Mucosa of descending colon (tissue), 3 donors: Measurements from ENCODE around the gene BCL2. TPM values are rescaled to one million over a fixed set of nuclear protein-coding genes. Genes with fewer than 3 reads are reported as not detected.

Experiments used
- ATAC-seq: fragments of 200-7000 bp; cut with Tn5 transposase; one replicate; pipeline ENCODE4 v1.9.1; 2020; ENCODE audit warnings: mild to moderate bottlenecking, moderate library complexity
- DNase-seq, 3 donors: peaks; one replicate each; pipeline ENCODE4 v3.0.0-alpha.2; 2020
- H3K36me3 ChIP-seq: fragments of 200-600 bp; one replicate; pipeline ENCODE4 v1.8.0; 2021; ENCODE audit warnings: low read depth, mild to moderate bottlenecking
- H3K4me1 ChIP-seq: fragments of 200-600 bp; one replicate; pipeline ENCODE4 v1.8.0; 2021; ENCODE audit warnings: low read depth, mild to moderate bottlenecking
- H3K4me3 ChIP-seq: fragments of 200-600 bp; one replicate; pipeline ENCODE4 v1.8.0; 2021; ENCODE audit warnings: mild to moderate bottlenecking
- H3K9me3 ChIP-seq: fragments of 200-600 bp; one replicate; pipeline ENCODE4 v1.8.0; 2021; ENCODE audit warnings: mild to moderate bottlenecking
- intact Hi-C, 2 donors: fragments of 100-400 bp; cut with DNase I in 1 of 2; cut with micrococcal nuclease in 1 of 2; formaldehyde crosslinking; loops; one replicate each; pipeline versions ENCODE4 v1.11.0 to v1.11.1; 2022; cut with DNase I, micrococcal nuclease
- total RNA-seq, 3 donors: library from RNA; stranded (reverse); fragmentation: NEBNext Ultra II Directional in 2 of 3; extraction: Animal tissue kit (Norgen Biotek cat#: 25700) in 2 of 3; gene quantifications; one replicate each; pipeline versions ENCODE4 v1.2.1 to v1.2.4, GENCODE V29; 2021 to 2023
- TF ChIP-seq, protein P1 (sequence below): fragments of 200-600 bp; IDR thresholded peaks from one replicate; pipeline ENCODE4 v1.8.0; 2022; ENCODE audit warnings: antibody characterized with exemption, mild to moderate bottlenecking
- donor health status: DM: no; HTN: no; CAD: no; lungs with moderate emphysema.
- donor health status: DM: no; HTN: no; CAD: no.
- donor health status: DM: no; HTN: yes; CAD: no.

BCL2 gene
- total RNA-seq, 3 donors from 2014 or later: 17.7 to 25.7 (median 20.5) TPM

DNA sequence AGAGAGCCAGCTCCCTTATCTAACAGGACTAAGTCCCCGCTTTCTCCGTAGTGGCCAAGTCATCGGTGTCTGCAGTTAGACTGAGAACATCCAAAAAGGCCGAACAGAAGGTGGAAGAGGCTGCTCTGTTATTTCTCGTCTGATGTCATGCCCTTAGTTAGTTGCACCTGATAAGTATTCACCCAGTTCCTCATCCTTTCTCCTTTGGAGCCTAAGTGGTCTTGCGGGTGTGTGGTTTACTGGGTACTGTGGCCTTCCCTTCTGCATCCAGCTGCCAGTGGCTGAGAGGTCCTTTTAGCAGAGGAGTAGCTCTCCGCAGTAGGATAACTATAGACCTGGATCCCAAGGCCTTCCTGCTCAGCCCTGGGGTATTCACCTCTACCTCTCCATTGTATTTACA lies 211.6 kb downstream of the BCL2 start:
- H3K4me3 ChIP-seq: no peak overlapping the region
- TF ChIP-seq, protein P1, sequence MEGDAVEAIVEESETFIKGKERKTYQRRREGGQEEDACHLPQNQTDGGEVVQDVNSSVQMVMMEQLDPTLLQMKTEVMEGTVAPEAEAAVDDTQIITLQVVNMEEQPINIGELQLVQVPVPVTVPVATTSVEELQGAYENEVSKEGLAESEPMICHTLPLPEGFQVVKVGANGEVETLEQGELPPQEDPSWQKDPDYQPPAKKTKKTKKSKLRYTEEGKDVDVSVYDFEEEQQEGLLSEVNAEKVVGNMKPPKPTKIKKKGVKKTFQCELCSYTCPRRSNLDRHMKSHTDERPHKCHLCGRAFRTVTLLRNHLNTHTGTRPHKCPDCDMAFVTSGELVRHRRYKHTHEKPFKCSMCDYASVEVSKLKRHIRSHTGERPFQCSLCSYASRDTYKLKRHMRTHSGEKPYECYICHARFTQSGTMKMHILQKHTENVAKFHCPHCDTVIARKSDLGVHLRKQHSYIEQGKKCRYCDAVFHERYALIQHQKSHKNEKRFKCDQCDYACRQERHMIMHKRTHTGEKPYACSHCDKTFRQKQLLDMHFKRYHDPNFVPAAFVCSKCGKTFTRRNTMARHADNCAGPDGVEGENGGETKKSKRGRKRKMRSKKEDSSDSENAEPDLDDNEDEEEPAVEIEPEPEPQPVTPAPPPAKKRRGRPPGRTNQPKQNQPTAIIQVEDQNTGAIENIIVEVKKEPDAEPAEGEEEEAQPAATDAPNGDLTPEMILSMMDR: no peak
- H3K4me1 ChIP-seq: no peaks in the 10 kb centered on the region
- H3K36me3 ChIP-seq: no peaks in the 10 kb centered on the region
- H3K9me3 ChIP-seq: no peaks in the 10 kb centered on the region
- ATAC-seq (no peak), DNase-seq (no peak)
- intact Hi-C loops: no loop called here

DNA sequence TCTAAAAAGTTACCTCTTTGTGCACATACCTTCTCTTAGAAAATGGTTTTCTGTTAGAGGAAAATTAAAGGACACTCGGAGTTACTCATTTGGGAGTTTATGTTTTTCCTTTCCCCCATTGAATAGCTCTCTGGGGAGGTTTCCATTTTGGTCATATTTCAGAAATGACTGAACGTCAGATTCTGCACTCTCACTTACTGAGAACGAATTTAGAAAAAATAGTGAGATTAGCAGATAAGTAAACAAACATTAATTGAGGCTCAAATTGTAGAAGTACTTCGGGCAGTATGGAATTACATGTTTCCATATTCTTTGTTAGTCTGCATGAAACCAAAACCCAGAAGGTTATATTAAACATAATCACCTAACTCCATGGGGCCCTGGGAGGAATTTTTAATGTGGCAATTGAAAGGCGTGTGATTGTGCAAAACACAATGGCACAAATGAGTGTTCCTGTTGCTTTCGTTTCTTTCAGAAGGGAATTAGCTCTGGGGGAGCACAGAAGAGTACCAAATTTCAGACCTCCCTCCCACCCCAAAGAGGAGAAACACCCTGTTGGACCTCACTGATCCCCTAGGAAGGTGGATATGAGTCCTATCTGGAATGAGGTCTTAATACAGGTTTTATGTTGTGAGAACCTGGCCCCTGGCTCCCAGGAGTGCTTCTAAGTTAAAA lies 212.3 kb downstream of the BCL2 start:
- Histone ChIP-seq H3K9me3 (no peaks in the 10 kb centered on the region), H3K36me3 (no peaks in the 10 kb centered on the region), H3K4me1 (no peaks in the 10 kb centered on the region), H3K4me3 (no peak overlapping the region)
- DNase-seq (no peak), ATAC-seq (no peak)
- intact Hi-C loops: no loop called here
- TF ChIP-seq, protein P1: no peak

DNA sequence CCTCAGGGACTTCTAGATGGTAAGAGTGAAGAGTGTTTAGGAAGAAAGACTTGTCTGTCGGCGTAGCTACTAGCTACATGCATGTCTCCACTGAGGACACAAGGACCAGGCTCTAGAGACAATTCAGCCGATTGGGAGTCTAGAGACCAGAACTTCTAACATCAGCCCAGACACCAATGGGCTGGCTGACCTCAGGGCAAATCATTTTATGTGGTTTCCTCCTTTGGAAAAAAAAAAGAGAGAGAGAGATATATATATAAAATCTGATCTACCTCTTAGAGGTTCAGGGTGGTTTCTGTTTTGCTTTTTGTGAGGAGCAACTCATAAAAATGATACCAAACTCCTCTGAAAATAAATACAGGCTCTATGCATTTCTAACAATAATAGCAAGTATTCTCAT lies 212.8 kb downstream of the BCL2 start:
- Histone ChIP-seq H3K4me1 (no peaks in the 10 kb centered on the region), H3K4me3 (no peak overlapping the region), H3K9me3 (no peaks in the 10 kb centered on the region), H3K36me3 (no peaks in the 10 kb centered on the region)
- intact Hi-C loops: no loop called here
- ATAC-seq (no peak), DNase-seq (no peak)
- TF ChIP-seq, protein P1: no peak

DNA sequence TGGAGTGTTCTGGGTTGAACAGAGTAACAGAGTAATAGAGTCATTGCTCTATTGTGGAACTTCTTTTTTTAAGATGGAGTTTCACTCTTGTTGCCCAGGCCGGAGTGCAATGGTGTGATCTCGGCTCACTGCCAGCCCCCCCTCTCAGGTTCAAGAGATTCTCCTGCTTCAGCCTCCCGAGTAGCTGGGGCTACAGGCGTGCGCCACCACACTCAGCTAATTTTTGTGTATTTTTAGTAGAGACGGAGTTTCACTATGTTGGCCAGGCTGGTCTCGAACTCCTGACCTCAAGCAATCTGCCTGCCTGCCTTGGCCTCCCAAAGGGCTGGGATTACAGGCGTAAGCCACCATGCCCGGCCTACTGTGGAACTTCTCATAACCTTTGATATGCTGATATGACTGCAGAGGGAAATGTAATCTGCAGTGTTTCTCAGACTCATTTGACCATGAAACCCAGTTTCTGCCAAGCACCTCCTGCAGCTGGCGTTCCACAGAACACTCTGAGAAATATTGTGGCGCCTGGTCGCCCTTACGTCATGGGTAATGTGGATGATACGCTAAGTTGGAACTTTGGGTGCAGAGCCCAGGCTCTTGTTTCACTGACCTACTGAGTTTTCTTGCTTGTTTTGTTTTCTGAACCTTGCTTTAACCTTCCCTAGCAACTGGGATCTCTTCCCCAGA lies 213.8 kb downstream of the BCL2 start:
- no peaks in the 10 kb centered on the region for H3K36me3 ChIP-seq
- TF ChIP-seq, protein P1: no peak
- no peaks in the 10 kb centered on the region for H3K9me3 ChIP-seq
- intact Hi-C loops: no loop called here
- DNase-seq (no peak), ATAC-seq (peak; percentile 26)
- no peak overlapping the region for H3K4me3 ChIP-seq
- H3K4me1 ChIP-seq: no peaks in the 10 kb centered on the region

DNA sequence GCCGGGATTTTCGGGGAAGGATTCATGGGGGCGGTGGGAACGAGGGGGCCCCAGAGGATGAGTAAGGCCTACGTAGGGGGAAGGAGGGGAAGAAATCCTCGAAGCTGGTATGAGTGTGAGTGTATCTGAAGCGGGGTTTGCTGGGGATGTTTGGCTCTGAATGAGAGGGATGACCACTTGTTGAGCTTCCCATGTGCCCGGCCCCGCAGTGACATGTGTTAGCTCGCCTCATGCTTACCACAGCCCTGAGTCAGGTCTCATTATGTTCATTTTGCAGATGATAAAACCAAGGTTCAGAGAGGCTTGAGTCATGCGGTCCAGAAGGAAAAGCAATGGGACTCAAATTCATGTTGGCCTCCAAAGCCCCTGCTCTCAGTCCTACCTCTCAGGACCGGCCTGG lies 214.7 kb downstream of the BCL2 start:
- ATAC-seq: no peak
- H3K9me3 ChIP-seq: no peaks in the 10 kb centered on the region
- no peak for DNase-seq
- H3K36me3 ChIP-seq: no peaks in the 10 kb centered on the region
- H3K4me3 ChIP-seq: no peak overlapping the region
- intact Hi-C loops: no loop called here
- TF ChIP-seq, protein P1: no peak
- no peaks in the 10 kb centered on the region for H3K4me1 ChIP-seq
